Stomach smooth muscle (tissue), 2 donors: ENCODE measurements around the gene IGHMBP2.

Source experiments
- H3K27ac ChIP-seq: one replicate; pipeline ENCODE4 v1.7.0; 2013; ENCODE audit warnings: mild to moderate bottlenecking, low read length, inconsistent platforms
- H3K27me3 ChIP-seq, 2 donors: one replicate each; pipeline ENCODE4 v1.7.0; 2013; ENCODE audit warnings: low read length in 2 of 2; ENCODE audit not compliant: insufficient read depth in 2 of 2, control insufficient read depth in 1 of 2
- H3K36me3 ChIP-seq, 2 donors: one replicate each; pipeline ENCODE4 v1.7.0; 2013; ENCODE audit warnings: low read length in 2 of 2; ENCODE audit not compliant: control insufficient read depth in 2 of 2, insufficient read depth in 2 of 2
- H3K4me1 ChIP-seq: one replicate; pipeline ENCODE4 v1.7.0; 2013; ENCODE audit warnings: low read length; ENCODE audit not compliant: control insufficient read depth, insufficient read depth
- H3K4me3 ChIP-seq, 2 donors: one replicate each; pipeline ENCODE4 v1.7.0; 2013; ENCODE audit warnings: low read length in 2 of 2
- H3K9ac ChIP-seq, 2 donors: one replicate each; pipeline ENCODE4 v1.7.0; 2013; ENCODE audit warnings: low read length in 2 of 2, mild to moderate bottlenecking in 1 of 2
- H3K9me3 ChIP-seq, 2 donors: one replicate each; pipeline ENCODE4 v1.7.0; 2013; ENCODE audit warnings: low read length in 2 of 2; ENCODE audit not compliant: control insufficient read depth in 2 of 2
- donor health status: healthy.
- donor health status: Pancreatic carcinoma.

IGHMBP2 gene

DNA sequence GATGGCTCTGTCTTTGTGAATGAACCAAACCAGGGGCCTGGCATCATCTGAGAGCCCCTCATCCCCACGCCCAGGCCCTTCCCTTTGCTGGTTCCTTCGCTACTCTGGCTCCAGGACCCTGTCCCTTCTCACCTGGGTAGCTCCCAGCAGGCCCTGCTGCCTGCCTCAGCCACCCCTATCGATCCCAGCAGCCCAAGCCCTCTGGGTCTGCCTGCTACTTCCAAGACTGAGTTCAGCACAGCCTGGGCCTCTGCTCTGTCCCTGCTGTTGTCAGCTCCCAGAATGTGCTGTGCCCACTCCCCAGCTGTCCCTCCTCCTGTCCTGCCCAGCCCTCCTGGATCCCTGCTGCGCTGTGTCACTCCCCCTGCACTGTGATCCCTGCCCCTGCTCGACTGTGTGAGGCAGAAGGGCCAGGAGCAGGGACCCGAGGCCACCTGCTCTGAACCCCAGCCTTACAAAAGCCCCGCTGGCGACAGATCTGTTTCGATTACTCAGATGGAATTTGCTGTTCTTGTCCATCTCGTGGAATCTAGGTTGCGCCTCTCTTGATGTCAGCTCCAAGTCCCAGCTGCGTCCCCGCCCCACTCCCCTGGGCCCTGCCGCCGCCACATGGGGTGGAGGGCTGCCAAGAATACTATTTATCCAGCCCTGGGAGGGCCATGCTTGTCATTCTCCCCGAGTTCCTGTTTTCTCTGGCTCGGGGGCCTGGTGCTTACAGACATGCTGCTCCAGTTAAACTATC, 13.0 kb upstream of the IGHMBP2 start:
- no peak overlapping the region for H3K27ac ChIP-seq
- H3K4me3 ChIP-seq = no peak overlapping the region
- peaks cover 22 to 26% of the 10 kb centered on the region in 2 donors for H3K36me3 ChIP-seq

DNA sequence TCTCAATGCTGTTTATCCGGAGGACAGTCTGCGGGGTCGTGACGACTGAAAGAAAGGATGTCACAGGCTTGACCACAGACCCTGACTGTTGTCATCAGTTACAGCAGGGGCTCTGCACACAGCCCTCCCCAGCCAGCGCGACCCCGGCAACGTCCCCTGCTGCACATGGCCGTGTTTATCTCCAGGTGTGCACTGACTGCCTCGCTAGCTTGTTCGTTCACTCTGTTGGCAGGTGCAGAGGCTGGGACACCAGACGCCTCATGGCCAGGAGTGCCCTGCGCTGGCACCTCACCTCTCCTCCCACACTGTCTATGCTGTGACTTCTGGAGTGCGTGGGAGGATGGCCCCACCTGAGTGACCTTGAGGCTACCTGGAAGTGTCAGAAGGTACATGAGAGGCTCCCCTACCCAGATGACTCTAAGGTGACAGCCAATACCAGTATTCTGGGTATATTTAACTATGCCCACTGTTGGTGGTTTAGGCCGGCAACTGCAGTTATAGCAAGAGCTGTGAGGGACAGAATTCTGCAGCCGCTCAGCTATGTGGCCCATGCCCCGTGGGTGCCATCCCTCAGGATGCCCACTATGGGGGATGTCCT, 12.2 kb upstream of the IGHMBP2 start:
- no peaks in the 10 kb centered on the region for H3K9me3 ChIP-seq
- no peak overlapping the region for H3K27ac ChIP-seq
- no peaks in the 10 kb centered on the region for H3K27me3 ChIP-seq
- H3K36me3 ChIP-seq = peaks cover 30 to 34% of the 10 kb centered on the region in 2 donors
- H3K4me3 ChIP-seq = no peak overlapping the region
- H3K9ac ChIP-seq = no peak overlapping the region
- H3K4me1 ChIP-seq = peaks cover 14% of the 10 kb centered on the region

More for the DNA sequence above, 13.0 kb upstream of the IGHMBP2 start:
- Histone ChIP-seq H3K9ac (peak overlapping the region in 1 of 2 donors; percentile 22), H3K9me3 (no peaks in the 10 kb centered on the region), H3K4me1 (peaks cover 14% of the 10 kb centered on the region), H3K27me3 (no peaks in the 10 kb centered on the region)

DNA sequence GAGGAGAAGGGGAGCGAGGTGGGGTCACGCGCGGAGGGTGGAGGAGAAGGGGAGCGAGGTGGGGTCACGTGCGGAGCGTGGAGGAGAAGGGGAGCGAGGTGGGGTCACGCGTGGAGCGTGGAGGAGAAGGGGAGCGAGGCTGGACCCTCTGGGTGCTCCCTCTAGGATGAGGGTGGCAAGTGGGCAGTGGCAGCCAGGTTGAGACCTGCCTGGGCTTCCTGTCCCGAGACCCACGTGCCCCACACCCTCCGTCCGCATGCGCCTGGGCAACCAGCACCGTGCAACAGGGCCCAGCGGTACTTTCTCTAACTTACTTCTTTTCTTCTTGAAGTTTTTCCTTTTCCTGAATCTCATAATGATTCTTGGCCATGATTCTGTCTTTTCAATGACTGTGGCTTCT, 11.1 kb upstream of the IGHMBP2 start:
- H3K9me3 ChIP-seq = no peaks in the 10 kb centered on the region
- H3K9ac ChIP-seq = no peak overlapping the region
- peaks cover 40 to 45% of the 10 kb centered on the region in 2 donors for H3K36me3 ChIP-seq
- peaks cover 14% of the 10 kb centered on the region for H3K4me1 ChIP-seq
- H3K27ac ChIP-seq = no peak overlapping the region
- no peak overlapping the region for H3K4me3 ChIP-seq
- no peaks in the 10 kb centered on the region for H3K27me3 ChIP-seq

DNA sequence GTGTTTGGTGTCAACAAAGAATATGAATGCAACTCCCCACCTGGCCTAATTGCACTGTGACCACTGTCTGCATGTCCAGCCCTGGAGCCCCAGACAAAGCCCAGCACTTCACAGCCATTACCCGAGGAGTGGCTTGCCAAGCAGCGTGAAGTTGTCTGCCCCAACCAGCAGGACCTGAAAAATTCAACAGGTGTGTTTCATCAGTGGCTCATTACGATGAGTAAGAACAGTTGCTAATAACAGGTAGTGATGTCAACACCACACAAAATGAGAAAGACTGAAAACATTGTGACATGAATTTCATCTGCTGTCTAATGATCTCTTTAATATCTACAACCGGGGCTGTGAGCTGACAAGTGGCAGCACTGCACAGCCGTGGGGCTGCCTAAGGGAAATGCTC, 10.4 kb upstream of the IGHMBP2 start:
- Histone ChIP-seq H3K4me1 (peaks cover 14% of the 10 kb centered on the region), H3K9ac (no peak overlapping the region), H3K27me3 (no peaks in the 10 kb centered on the region), H3K27ac (no peak overlapping the region), H3K36me3 (peaks cover 44 to 53% of the 10 kb centered on the region in 2 donors), H3K4me3 (no peak overlapping the region), H3K9me3 (no peaks in the 10 kb centered on the region)

DNA sequence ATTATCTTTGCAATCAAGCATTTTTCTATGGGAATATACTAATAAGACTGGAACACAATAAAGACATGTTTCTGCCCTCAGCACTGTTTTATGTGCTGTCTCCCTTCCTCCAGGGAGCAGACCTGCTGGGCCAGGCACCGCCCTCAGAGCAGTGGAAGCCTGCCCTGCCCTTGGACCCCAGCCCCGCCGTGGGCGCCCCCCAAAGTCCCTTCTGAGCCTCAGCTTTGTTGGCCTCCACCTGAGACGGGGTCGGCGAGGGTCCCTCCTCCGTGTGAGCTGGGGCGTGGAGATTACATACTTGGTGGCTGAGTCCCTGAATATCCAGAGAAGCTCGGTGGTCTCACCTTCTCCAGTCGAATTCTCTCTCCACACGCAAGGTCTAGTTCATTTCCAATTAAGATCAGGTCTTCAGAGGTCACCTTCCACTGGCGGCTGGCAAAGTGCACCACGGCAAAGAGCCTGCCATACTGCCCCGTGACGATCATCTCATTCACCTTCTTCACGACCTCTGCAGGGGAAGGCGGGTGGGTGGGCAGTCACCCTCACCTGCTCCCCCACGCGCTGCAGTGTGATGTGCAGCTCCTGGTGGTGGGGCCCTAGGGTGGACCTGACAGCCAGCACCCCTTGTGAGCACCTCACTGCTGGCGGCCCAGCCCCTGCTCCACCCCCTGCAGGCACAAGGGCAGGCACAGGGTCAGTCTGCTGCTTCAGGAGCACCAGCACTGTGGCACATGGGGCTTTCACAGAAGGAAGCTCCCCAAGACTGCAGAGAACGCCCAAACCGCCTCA, 7.3 kb upstream of the IGHMBP2 start:
- H3K36me3 ChIP-seq = peaks cover 54 to 60% of the 10 kb centered on the region in 2 donors
- H3K9me3 ChIP-seq = no peaks in the 10 kb centered on the region
- no peak overlapping the region for H3K4me3 ChIP-seq
- peaks cover 5% of the 10 kb centered on the region for H3K4me1 ChIP-seq
- H3K27me3 ChIP-seq = no peaks in the 10 kb centered on the region
- H3K27ac ChIP-seq = no peak overlapping the region
- no peak overlapping the region for H3K9ac ChIP-seq

DNA sequence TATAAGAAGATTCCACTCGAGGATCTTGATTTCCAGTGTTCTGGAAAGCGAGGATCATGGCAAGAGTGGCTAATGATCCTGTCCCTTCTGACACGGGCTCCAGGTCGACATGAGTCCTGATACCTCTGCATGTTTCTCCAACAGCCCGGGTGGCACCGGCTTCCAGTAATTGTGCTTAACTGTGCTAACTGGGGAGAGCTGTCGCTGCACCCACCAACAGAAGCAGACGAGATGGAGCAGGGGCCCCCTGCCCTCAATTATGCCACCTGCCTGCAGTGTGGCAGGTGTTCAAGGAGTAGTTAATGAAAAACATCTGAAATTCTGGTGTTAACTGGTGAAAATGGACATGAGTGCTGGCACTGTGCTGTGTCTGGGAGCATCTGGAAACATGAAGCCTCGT, 6.2 kb upstream of the IGHMBP2 start:
- no peaks in the 10 kb centered on the region for H3K9me3 ChIP-seq
- no peak overlapping the region for H3K27ac ChIP-seq
- H3K4me1 ChIP-seq = no peaks in the 10 kb centered on the region
- no peak overlapping the region for H3K4me3 ChIP-seq
- peaks cover 48 to 55% of the 10 kb centered on the region in 2 donors for H3K36me3 ChIP-seq
- no peaks in the 10 kb centered on the region for H3K27me3 ChIP-seq
- no peak overlapping the region for H3K9ac ChIP-seq

DNA sequence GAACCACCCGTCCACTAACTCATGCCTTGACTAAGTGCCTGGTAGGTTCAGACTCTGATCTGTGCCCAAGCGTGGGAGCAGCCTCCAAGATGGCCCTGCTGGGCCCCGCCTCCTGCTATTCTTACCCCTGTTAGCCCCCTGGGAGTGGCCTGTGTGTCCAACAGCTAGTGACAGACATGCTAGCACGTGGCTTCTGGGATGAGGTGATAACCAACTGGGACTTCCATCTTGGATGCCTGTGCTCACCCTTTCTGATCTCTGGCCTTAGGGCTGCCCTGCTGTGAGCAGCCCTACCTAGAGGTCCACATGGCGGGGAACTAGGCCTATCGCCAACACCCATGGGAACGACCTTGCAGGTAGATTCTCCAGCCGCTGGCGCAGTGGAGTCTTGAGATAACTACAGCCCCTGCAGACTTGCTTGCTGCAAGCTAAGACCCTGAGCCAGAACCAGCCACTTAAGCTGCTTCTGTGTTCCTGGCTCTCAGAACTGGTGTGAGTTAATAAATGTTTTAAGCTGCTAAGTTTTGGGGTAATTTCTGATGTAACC, 2.8 kb upstream of the IGHMBP2 start:
- Histone ChIP-seq H3K27ac (no peak overlapping the region), H3K36me3 (peaks cover 36 to 37% of the 10 kb centered on the region in 2 donors), H3K4me3 (no peak overlapping the region), H3K9ac (no peak overlapping the region), H3K9me3 (no peaks in the 10 kb centered on the region), H3K4me1 (peaks cover 17% of the 10 kb centered on the region), H3K27me3 (no peaks in the 10 kb centered on the region)

DNA sequence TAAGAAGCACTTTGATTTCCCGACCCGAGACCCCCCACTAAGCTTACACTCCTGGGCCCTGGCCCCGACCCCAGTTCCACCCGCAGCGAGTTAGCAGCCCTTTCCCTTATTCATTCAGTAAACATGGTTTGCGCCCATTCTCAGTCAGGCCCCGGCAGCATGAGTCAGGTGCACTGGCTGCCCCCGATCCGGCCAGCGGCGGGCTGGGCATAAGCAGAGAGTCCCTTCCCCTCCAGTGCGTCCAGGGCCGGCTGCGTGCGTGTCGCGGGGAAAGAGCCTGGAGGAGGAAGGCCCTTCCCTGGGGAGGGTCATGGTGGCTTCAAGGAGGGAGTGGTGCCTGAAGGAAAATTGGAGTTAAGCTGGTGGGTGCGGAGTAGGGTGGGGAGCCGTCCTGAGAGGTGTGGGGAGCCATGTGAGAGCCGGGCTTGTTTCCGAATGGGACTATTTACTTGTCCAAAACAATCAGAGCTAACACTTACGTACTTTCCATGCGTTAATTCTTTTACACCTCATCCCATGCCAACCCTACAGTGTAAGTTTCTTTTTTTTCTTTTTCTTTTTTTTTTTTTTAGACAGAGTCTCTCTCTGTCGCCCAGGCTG, 657 bp downstream of the IGHMBP2 start:
- Histone ChIP-seq H3K27ac (peak overlapping the region; percentile 84), H3K4me1 (peaks cover 19% of the 10 kb centered on the region), H3K27me3 (no peaks in the 10 kb centered on the region), H3K36me3 (peaks cover 25% of the 10 kb centered on the region in 2 donors), H3K9me3 (no peaks in the 10 kb centered on the region), H3K4me3 (peak overlapping the region; percentile 81 to 100), H3K9ac (peak overlapping the region; percentile 61 to 95)

DNA sequence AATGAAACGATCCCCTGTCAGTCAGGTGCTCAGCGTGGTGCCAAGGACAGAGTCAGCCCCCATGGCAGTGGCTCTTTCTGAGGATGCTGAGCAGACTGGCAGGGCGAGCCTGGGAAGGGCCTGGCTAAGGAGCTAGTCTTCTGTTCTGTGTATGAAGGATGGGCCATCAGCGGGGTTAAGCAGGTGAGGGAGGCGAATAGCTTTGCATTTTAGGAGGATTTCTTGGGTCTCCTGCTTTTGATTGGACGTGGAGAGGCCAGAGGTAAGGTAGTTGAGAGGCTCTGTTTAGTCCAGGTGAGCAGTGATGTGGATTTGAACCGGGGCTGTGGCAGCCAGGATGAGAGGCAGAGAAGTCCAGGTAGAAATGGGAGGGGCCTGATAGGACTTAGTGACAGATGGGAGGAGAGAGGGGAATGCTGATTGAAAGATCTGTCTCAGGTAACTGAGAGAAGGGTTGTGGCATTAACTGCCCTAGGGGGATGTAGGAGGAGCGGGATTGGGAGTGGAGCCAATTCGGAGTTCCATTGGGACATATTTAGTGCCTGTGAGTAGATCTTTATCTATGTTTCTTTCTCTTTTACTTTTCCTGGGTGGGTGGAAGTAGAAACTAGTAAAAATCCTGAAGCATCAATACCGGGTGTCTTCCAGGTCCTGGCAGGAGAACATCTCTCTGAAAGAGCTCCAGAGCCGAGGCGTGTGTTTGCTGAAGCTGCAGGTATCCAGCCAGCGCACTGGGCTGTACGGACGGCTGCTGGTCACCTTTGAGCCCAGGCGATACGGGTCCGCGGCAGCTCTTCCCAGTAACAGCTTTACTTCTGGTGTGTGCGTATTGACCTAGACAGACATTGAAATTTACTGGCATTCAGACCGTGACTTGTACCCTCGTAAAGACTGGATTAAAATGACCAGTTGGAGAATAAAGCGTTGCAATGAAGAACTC, 2.0 kb downstream of the IGHMBP2 start:
- peaks cover 19% of the 10 kb centered on the region for H3K4me1 ChIP-seq
- peak overlapping the region; percentile 44 to 100 for H3K4me3 ChIP-seq
- H3K36me3 ChIP-seq = peaks cover 24 to 28% of the 10 kb centered on the region in 2 donors
- H3K9ac ChIP-seq = peak overlapping the region; percentile 20 to 62
- no peak overlapping the region for H3K27ac ChIP-seq
- no peaks in the 10 kb centered on the region for H3K9me3 ChIP-seq
- no peaks in the 10 kb centered on the region for H3K27me3 ChIP-seq
